Thyroid gland (tissue), 4 donors: ENCODE results near the gene IFT43.

Experiments
- POLR2A ChIP-seq, 2 donors: fragments of 450-650 bp; IDR thresholded peaks; one replicate each; pipeline ENCODE4 v1.6.1; 2017; ENCODE audit warnings: antibody characterized with exemption in 2 of 2, mild to moderate bottlenecking in 2 of 2, moderate library complexity in 1 of 2
- TF ChIP-seq, protein P1 (sequence below), 6 experiments: fragments of 200-600 bp in 3 of 6; fragments of 450-650 bp in 3 of 6; sonication (generic) in 3 of 6; IDR thresholded peaks; one replicate each; pipeline ENCODE4 v1.5.1; 2016 to 2019; ENCODE audit warnings: antibody characterized with exemption in 6 of 6, mild to moderate bottlenecking in 2 of 6, inconsistent platforms in 1 of 6, moderate library complexity in 1 of 6

DNA sequence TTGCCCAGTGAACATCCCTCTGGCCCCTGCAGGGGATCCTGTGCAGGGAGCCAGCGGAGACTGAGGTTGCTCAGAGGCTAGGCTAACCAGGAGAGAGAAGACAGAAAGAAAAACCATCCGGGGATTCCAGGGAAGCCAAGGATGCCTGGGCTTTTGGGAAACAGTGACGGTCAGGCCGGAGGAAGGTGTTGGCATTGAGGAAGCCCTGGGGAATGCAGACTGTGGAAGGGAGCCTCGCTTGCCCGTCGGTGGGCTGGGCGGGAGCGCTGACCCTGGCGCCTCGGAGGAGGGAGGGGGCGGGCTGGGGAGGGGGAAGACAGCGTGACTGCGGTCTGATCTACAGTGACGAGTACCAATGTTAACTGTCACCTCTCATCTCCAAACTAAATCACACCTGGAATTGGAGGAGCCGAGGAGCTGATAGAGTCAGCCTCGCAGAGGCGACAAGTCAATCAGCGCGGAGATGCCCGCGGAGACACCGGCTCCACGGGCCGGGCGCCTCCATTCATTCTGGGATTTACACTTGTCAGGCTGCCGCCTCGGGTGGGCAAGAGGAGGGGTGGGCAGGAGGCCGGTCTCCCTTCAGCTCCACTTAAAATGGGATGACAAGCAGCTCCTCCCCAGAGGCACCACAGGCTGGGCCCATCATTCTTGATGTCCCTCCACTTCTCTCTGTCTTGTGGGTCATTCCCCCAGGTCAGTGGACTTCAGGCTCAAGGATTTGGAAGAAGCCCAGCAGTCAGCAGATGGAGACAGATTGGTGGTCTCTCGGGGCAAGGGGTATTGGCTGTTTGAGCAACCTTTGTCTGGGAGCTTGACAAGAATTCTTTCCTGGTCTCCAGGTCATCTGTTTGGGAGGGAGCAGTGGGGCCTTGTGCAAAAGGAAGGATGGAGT is 145.8 kb downstream of the IFT43 start:
- TF ChIP-seq, protein P1, sequence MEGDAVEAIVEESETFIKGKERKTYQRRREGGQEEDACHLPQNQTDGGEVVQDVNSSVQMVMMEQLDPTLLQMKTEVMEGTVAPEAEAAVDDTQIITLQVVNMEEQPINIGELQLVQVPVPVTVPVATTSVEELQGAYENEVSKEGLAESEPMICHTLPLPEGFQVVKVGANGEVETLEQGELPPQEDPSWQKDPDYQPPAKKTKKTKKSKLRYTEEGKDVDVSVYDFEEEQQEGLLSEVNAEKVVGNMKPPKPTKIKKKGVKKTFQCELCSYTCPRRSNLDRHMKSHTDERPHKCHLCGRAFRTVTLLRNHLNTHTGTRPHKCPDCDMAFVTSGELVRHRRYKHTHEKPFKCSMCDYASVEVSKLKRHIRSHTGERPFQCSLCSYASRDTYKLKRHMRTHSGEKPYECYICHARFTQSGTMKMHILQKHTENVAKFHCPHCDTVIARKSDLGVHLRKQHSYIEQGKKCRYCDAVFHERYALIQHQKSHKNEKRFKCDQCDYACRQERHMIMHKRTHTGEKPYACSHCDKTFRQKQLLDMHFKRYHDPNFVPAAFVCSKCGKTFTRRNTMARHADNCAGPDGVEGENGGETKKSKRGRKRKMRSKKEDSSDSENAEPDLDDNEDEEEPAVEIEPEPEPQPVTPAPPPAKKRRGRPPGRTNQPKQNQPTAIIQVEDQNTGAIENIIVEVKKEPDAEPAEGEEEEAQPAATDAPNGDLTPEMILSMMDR (IDR thresholded peaks at IDR 0.05): no peak
- TF ChIP-seq POLR2A (IDR thresholded peaks at IDR 0.05): no peak
